Left renal pelvis (tissue), 4 donors: ENCODE data around the gene SATL1. TPM values are rescaled to one million over a fixed set of nuclear protein-coding genes. Genes with fewer than 3 reads are reported as not detected.
"Not testable (repeated sequence)": the region's sequence is repeated elsewhere in the genome, so short reads cannot be mapped to it uniquely, and the experiment has no call there.

Source experiments
- DNase-seq, 4 donors: peaks; one replicate each; pipeline ENCODE4 v3.0.0-alpha.2; 2013; ENCODE audit warnings: low read depth in 4 of 4, low spot score in 3 of 4
- polyA plus RNA-seq, 4 donors: library from polyadenylated mRNA; unstranded; fragments of 120-200 nt; gene quantifications; one replicate each; pipeline ENCODE4 v1.2.1, GENCODE V29; 2013; ENCODE audit not compliant: insufficient read length in 4 of 4

The SATL1 gene
- polyA plus RNA-seq, 4 donors: 0.42 to 0.76 (median 0.69) TPM

DNA sequence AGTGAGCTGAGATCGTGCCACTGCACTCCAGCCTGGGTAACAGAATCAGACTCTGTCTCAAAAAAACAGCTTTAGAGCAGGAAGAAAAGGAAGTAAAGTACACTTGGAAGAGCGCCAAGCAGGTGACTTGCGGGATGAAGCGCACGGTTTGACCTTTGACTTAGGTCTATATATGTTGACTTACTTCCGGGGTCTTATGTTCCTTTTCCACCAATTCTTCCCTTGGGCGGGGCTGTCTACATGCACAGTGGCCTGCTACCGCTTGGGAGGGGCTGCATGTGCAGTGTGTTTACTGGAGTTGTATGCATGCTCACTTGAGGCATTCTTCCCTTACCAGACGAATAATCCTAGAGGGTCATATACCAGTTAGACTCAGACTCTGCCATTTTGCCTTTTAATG is 131.3 kb downstream of the SATL1 start:
- DNase-seq: no peak

DNA sequence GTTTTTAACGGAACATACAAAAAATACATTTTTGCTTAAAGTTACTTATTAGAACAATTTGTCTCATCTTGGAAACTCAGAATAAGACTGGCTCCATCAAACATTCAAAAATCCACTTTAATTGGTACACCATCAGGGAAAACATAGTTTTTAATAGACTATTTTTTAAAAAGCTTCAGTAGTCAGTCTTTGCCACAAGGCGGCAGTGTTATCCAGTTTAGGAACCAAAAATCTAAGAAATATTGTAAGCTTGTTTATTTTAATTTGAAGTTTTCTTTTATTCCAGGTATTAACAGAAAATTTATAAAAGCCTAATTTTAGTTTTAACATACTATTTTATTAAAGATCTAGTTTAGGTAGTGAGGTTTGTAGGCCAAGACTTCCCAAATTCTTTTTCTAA is 132.2 kb downstream of the SATL1 start:
- DNase-seq: no peak

GRCh38 chrX:85109235-85109634 is 134.3 kb downstream of the SATL1 start:
- DNase-seq: no peak

GRCh38 chrX:85108165-85108564 is 135.4 kb downstream of the SATL1 start:
- no peak for DNase-seq

DNA sequence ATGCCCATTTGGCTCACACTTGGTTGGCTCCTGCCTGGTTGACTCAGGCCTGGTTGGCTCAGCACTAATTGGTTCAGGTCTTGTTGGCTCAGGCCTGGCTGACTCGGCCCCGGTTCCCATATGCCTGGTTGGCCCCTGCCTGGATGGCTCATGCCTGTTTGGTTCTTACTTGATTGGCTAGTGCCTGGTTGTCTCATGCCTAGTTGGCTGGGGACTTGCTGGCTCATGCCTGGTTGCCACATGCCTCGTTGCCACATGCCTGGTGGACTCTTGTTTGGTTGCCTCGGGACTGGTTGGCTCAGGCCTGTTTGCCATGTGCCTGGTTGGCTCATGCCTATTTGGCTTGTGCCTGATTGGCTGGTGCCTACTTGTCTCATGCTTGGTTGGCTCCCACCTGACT is 136.2 kb downstream of the SATL1 start:
- DNase-seq: no peak

DNA sequence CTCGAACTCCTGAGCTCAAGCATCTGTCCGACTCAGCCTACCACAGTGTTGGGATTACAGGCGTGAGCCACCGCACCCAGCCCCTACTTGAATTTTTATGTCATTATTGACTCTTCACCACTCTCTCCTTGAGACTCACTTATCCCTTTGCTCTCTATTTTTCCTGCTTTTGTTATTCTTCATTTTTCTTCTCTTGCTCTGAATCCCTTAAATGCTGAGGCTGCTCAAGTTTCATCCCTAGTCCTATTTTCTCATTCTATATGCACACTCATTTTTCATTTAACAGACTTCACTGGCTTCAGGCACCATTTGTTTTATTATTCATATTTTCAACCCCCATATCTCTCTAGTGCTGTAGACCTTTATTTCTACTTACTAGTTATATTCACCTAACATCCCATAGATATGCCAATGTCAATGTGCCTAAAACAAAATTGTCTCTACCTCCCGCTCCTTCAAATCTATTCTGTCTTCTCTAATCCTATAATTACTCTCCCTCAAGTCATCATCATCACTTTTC is 154.2 kb downstream of the SATL1 start:
- DNase-seq: no peak

- DNase-seq: no peak
Observed at GRCh38 chrX:85084770-85085393, 158.7 kb downstream of the SATL1 start.

GRCh38 chrX:85077247-85077646 is 166.3 kb downstream of the SATL1 start:
- not testable (repeated sequence) for DNase-seq

GRCh38 chrX:85065512-85066198 is 177.9 kb downstream of the SATL1 start:
- no peak for DNase-seq

DNA sequence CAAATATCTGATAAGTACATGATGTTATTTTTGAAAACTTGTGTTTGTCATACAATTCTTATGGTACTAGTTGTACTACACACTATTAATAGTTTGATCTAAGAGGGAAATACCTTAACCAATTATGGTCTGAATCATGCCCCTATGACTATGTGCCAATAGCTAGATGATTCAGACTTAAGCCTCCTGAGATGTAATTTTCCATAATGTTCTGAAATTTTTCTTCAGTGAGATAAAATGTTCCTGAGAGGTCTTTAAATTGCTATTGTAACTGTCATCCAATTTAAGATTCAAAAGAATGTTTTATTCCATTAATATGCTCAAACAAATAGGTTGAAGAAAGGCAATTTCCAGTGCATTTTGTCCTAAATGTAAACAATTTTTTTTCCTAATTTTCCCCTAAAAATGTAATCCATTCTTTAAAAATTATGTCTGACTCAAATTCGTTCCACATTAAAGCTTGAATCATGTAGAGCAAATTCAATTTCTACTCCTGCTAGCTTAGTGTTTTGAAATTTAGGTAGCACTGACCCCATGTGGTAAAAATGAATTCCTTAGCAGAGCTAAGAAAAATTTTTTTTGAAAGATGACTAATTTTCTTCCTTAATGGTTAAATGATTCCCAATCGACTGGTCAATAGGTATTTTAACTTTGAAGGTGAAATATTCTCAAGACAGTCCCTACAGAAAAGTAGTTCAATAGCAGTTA is 190.8 kb downstream of the SATL1 start:
- no peak for DNase-seq

DNA sequence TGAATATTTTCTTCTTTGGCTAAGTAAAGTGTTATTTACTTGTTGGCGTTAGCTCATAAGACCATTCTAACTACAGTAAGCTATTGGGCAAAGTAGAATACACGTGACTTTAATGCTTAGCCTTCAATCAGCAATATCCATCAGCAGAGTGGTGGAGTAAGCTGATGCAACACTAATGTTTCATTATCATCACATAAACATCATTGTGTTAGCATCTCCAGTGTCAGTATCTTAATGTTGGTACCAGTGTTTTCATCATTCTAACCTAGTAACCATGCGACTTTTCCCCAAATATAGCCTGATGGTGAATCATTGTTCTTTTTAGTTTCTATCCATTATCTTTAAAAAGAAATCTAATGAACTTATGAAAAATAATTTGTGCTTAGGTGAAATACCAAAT is 191.4 kb downstream of the SATL1 start:
- no peak for DNase-seq

DNA sequence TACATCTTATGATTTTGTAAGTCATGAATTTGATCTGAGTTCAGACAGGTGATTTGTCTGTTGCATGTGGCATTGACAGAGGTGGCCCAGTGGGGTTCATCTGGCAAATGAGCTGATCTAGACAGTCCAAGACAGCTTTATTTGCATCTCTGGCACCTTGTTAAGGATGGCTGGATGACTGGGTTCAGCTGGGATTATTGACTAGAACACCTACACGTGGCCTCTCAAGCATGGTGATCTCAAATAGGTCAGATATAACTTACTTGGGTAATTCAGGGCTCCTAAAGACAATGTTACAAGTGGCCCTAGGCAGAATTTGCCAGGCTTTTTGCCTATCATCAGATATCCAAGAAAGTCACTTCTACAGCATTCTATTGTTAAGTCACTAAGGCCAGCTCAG is 192.0 kb downstream of the SATL1 start:
- DNase-seq: no peak

Other genes starting within 250 kb of the SATL1 start
- gene APOOL, start 239.9 kb downstream of the SATL1 start, polyA plus RNA-seq: 10 to 100 TPM; 13.8 to 23.7 (median 23.3) TPM
- gene ZNF711, start 212 bp upstream of the SATL1 start, polyA plus RNA-seq: 10 to 100 TPM; 70.4 to 90.9 (median 77.0) TPM
- gene POF1B, start 135.9 kb upstream of the SATL1 start, polyA plus RNA-seq: 1 to 10 TPM in 1 of 4 donors, under 1 TPM in 3; 0.12 to 1.7 (median 0.48) TPM